COR-L47 (cell line): Measurements from ENCODE around the gene ZBTB1.
"Not testable (repeated sequence)": the region's sequence is repeated elsewhere in the genome, so short reads cannot be mapped to it uniquely, and the experiment has no call there.

Experiments
- DNase-seq: peaks from one replicate; lab custom pipeline; 2025; lab: John Stamatoyannopoulos, UW

ZBTB1 gene

GRCh38 chr14:64500088-64500487 is 4.5 kb upstream of the ZBTB1 start:
- DNase-seq, result no peak

- peak; percentile 12 for DNase-seq
Observed at GRCh38 chr14:64501411-64502171, 3.0 kb upstream of the ZBTB1 start.

GRCh38 chr14:64502456-64502855 is 2.1 kb upstream of the ZBTB1 start:
- no peak for DNase-seq

- DNase-seq, result peak; percentile 3
Observed at GRCh38 chr14:64502887-64503433, 1.6 kb upstream of the ZBTB1 start.

GRCh38 chr14:64503434-64504309 is 898 bp upstream of the ZBTB1 start, which contains the start of gene ZBTB25:
ZBTB25 (minus strand) TSS chr14:64503838; CDS start chr14:64490533, 13,305 bp downstream.
- DNase-seq, result peak; percentile 94

GRCh38 chr14:64504897-64505794 is 576 bp downstream of the ZBTB1 start:
- DNase-seq, result peak; percentile 77

GRCh38 chr14:64506721-64507120 is 2.2 kb downstream of the ZBTB1 start:
- DNase-seq, result no peak

- DNase-seq, result peak; percentile 6
Observed at GRCh38 chr14:64507376-64508156, 3.0 kb downstream of the ZBTB1 start.

- DNase-seq, result no peak
Observed at GRCh38 chr14:64508215-64508776, 3.7 kb downstream of the ZBTB1 start.

- no peak for DNase-seq
Observed at GRCh38 chr14:64509036-64509435, 4.5 kb downstream of the ZBTB1 start.

- peak; percentile 65 for DNase-seq
Observed at GRCh38 chr14:64510825-64511671, 6.5 kb downstream of the ZBTB1 start.

- no peak for DNase-seq
Observed at GRCh38 chr14:64513271-64513670, 8.7 kb downstream of the ZBTB1 start.

- DNase-seq, result no peak
Observed at GRCh38 chr14:64515053-64515452, 10.5 kb downstream of the ZBTB1 start.

GRCh38 chr14:64516969-64517368 is 12.4 kb downstream of the ZBTB1 start:
- DNase-seq, result no peak

- DNase-seq, result not testable (repeated sequence)
Observed at GRCh38 chr14:64517667-64518066, 13.1 kb downstream of the ZBTB1 start.

GRCh38 chr14:64518229-64518628 is 13.7 kb downstream of the ZBTB1 start:
- DNase-seq, result no peak

- DNase-seq, result no peak
Observed at GRCh38 chr14:64520699-64521098, 16.1 kb downstream of the ZBTB1 start.

- DNase-seq, result no peak
Observed at GRCh38 chr14:64522591-64523355, 18.2 kb downstream of the ZBTB1 start.

- no peak for DNase-seq
Observed at GRCh38 chr14:64525354-64525753, 20.8 kb downstream of the ZBTB1 start.
